A673 (cell line): Measurements from ENCODE around the gene AMH.

Experiments used
- EZH2 ChIP-seq: fragments of 200-600 bp; sonication (generic); IDR thresholded peaks from 2 replicates; pipeline ENCODE4 v1.6.1; 2017; ENCODE audit warnings: borderline replicate concordance, low read depth, mild to moderate bottlenecking, mixed read lengths, antibody characterized with exemption, low read length; ENCODE audit not compliant: poor library complexity, severe bottlenecking
- TF ChIP-seq, protein P1 (sequence below): fragments of 300-800, 200-600 bp; sonication (generic); conservative IDR thresholded peaks from 2 replicates; pipeline ENCODE4 v1.5.1; 2017; ENCODE audit warnings: low read depth, mild to moderate bottlenecking, antibody characterized with exemption, low read length, moderate library complexity, mixed read lengths

DNA sequence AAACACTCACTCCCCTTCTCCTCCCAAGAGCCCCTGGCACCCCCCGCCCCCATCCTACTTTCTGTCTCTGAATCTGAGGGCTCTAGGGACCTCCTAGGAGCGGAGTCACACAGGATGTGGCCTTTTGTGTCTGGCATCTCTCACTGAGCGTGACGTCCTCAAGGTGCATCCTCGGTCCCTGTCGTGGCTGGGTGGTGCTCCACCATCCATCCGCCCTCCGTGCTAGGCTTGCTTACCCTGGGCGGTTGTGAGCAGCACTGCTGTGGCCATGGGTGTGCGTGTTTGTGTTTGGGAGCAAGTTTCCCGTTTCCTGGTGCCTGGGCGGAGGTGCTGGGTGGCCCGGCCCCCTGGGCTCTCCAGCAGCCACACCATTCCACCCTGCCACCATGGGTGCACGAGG, 25.2 kb upstream of the AMH start:
- TF ChIP-seq, protein P1, sequence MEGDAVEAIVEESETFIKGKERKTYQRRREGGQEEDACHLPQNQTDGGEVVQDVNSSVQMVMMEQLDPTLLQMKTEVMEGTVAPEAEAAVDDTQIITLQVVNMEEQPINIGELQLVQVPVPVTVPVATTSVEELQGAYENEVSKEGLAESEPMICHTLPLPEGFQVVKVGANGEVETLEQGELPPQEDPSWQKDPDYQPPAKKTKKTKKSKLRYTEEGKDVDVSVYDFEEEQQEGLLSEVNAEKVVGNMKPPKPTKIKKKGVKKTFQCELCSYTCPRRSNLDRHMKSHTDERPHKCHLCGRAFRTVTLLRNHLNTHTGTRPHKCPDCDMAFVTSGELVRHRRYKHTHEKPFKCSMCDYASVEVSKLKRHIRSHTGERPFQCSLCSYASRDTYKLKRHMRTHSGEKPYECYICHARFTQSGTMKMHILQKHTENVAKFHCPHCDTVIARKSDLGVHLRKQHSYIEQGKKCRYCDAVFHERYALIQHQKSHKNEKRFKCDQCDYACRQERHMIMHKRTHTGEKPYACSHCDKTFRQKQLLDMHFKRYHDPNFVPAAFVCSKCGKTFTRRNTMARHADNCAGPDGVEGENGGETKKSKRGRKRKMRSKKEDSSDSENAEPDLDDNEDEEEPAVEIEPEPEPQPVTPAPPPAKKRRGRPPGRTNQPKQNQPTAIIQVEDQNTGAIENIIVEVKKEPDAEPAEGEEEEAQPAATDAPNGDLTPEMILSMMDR = no peak
- no peak for TF ChIP-seq EZH2
